ENCODE results near the gene SHB. TPM values are rescaled to one million over a fixed set of nuclear protein-coding genes. Genes with fewer than 3 reads are reported as not detected.

Gene SHB
- total RNA-seq, 1 experiment from 2014 or later: 28.7 TPM

DNA sequence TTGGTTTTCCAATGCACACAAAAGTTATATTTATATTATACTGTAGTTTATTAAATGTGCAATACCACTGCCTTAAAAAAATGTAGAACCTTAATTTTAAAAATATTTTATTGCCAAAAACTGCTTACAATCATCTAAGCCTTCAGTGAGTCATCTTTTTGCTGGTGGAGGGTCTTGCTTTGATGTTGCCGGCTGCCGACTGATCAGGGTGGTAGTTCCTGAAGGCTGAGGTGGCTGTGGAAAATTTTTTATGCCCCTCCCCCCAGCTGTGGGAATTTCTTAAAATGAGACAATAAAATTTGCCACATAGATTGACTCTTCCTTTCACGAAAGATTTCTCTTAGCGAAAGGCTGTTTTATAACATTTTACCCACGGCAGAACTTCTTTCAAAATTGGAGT is 89.2 kb downstream of the SHB start:
- intact Hi-C loops (cut with micrococcal nuclease): no loop called here
- H3K4me3 ChIP-seq (replicated peaks in 1 of 2; ENCODE audit: low read depth in 1 of 2, low read length in 2 of 2): no peak overlapping the region
- no peaks in the 10 kb centered on the region for H4K20me1 ChIP-seq (ENCODE audit: insufficient read depth)
- ATAC-seq (no peak), DNase-seq (ENCODE audit: low read depth, low spot score) (no peak)
- ChIA-PET POLR2A (no interaction called here), CTCF (no interaction called here), RAD21 (ENCODE audit: low non-redundant PET in 1 of 2, low total read pairs in 2 of 2, uncharacterized antibody in 2 of 2, unreplicated experiment in 2 of 2) (no interaction called here)
- H3K9ac ChIP-seq (ENCODE audit: low read length): no peak overlapping the region
- H2AFZ ChIP-seq (ENCODE audit: low read depth, low read length, poor library complexity, severe bottlenecking): no peak overlapping the region
- H3K27me3 ChIP-seq (ENCODE audit: insufficient read depth, low read length): no peaks in the 10 kb centered on the region
- TF ChIP-seq SRF (IDR thresholded peaks at IDR 0.05; ENCODE audit: low read depth): no peak
- no peak for TF ChIP-seq CEBPB (IDR thresholded peaks at IDR 0.05; ENCODE audit: low read depth)
- no peak for TF ChIP-seq POLR2AphosphoS5 (IDR thresholded peaks at IDR 0.05; ENCODE audit: low read depth, low read length)
- TF ChIP-seq TCF7L2 (IDR thresholded peaks at IDR 0.05; ENCODE audit: borderline replicate concordance, extremely low read depth, insufficient read depth, insufficient read length): peak; percentile 71
- H3K79me2 ChIP-seq (ENCODE audit: insufficient read depth, low read length): peaks cover 29% of the 10 kb centered on the region; the same call in 1 of the 2 replicates
- H3K36me3 ChIP-seq (ENCODE audit: control insufficient read depth in 1 of 2, insufficient read depth in 2 of 2, low read length in 2 of 2): no peaks in the 10 kb centered on the region
- no peaks in the 10 kb centered on the region for H3K9me2 ChIP-seq (ENCODE audit: insufficient read depth)
- H3K27ac ChIP-seq (ENCODE audit: low read depth, low read length): no peak overlapping the region
- BruUV-seq (replicated peaks): no TSS peak
- H3K4me2 ChIP-seq (ENCODE audit: low read length): no peak overlapping the region
- no peaks in the 10 kb centered on the region for H3K9me3 ChIP-seq (ENCODE audit: control insufficient read depth in 1 of 2, insufficient read depth in 1 of 2, low read depth in 1 of 2, low read length in 2 of 2)
- peaks cover 34 to 35% of the 10 kb centered on the region in 2 experiments for H3K4me1 ChIP-seq (ENCODE audit: control insufficient read depth in 1 of 2, insufficient read depth in 2 of 2, low read length in 2 of 2)

DNA sequence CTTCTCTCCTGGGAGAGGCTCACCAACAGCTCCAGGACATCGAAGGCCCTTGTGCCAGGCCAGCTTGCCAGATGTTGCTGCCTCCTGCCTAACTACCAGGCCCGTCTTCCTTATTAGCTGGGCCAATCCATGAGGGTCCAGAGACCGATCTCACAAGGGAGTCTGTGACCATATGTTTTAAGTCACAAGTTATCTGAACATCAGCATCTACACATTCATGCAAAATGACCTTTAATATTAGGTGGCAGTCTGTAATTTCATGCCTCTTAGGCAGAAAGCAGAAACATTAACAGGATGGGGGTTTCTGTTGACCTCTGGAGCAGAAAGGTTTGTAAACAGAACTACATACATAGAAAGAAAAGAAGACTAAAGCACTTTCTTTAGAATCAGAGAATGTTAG is 90.0 kb downstream of the SHB start:
- POLR2A ChIA-PET: no interaction called here
- intact Hi-C loops (cut with micrococcal nuclease): no loop called here
- Histone ChIP-seq H3K36me3 (ENCODE audit: control insufficient read depth in 1 of 2, insufficient read depth in 2 of 2, low read length in 2 of 2) (0 out of 4 replicates have a peak, but pooled peaks cover 0 to 2% of the 10 kb centered on the region in 2 experiments), H3K4me1 (ENCODE audit: control insufficient read depth in 1 of 2, insufficient read depth in 2 of 2, low read length in 2 of 2) (peaks cover 32 to 34% of the 10 kb centered on the region in 2 experiments), H3K4me3 (replicated peaks in 1 of 2; ENCODE audit: low read depth in 1 of 2, low read length in 2 of 2) (no peak overlapping the region), H3K27ac (ENCODE audit: low read depth, low read length) (no peak overlapping the region), H3K27me3 (ENCODE audit: insufficient read depth, low read length) (no peaks in the 10 kb centered on the region), H3K4me2 (ENCODE audit: low read length) (no peak overlapping the region), H2AFZ (ENCODE audit: low read depth, low read length, poor library complexity, severe bottlenecking) (no peak overlapping the region), H3K9me3 (ENCODE audit: control insufficient read depth in 1 of 2, insufficient read depth in 1 of 2, low read depth in 1 of 2, low read length in 2 of 2) (no peaks in the 10 kb centered on the region), H4K20me1 (ENCODE audit: insufficient read depth) (no peaks in the 10 kb centered on the region), H3K9me2 (ENCODE audit: insufficient read depth) (no peaks in the 10 kb centered on the region), H3K9ac (ENCODE audit: low read length) (no peak overlapping the region), H3K79me2 (ENCODE audit: insufficient read depth, low read length) (peaks cover 22% of the 10 kb centered on the region; the same call in 1 of the 2 replicates)
- ATAC-seq: no peak
- TF ChIP-seq EGR1 (IDR thresholded peaks at IDR 0.05; ENCODE audit: low read depth) (no peak), SIN3A (IDR thresholded peaks at IDR 0.05; ENCODE audit: low read depth) (no peak), POLR2AphosphoS5 (IDR thresholded peaks at IDR 0.05; ENCODE audit: low read depth, low read length) (no peak)
- RAD21 ChIA-PET (ENCODE audit: low non-redundant PET in 1 of 2, low total read pairs in 2 of 2, uncharacterized antibody in 2 of 2, unreplicated experiment in 2 of 2): no interaction called here
- CTCF ChIA-PET: no interaction called here
- DNase-seq (ENCODE audit: low read depth, low spot score): no peak
- BruUV-seq (replicated peaks): no TSS peak
